Measurements from ENCODE around the gene INTS11. TPM values are rescaled to one million over a fixed set of nuclear protein-coding genes. Genes with fewer than 3 reads are reported as not detected.

Gene INTS11
- total RNA-seq, 1 donor from 2014 or later = 84.8 TPM

DNA sequence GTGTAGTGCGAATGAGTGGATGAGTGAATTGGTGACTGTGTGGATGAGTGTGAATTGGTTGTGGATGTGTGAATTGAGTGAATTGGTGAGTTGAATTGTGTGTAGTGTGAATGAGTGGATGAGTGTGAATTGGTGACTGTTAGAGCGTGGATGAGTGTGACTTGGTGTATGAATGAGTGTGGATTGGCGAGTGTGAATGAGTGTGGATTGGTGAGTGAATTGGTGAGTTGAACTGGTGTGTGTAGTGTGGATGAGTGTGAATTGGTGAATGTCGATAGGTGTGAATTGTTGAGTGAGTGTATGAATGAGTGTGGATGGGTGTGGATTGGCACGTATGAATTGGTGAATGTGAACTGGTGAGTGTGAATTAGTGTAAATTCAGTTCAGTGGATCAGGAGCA is 42.9 kb upstream of the INTS11 start:
- no peaks in the 10 kb centered on the region for H3K27me3 Mint-ChIP-seq (ENCODE audit: low read depth, unreplicated experiment)
- peaks cover 8% of the 10 kb centered on the region for H3K9me3 ChIP-seq (ENCODE audit: insufficient read depth, low read depth, low read length)
- H4K20me1 ChIP-seq (ENCODE audit: insufficient read depth, low read length) = peaks cover 11% of the 10 kb centered on the region
- H3K27me3 ChIP-seq (ENCODE audit: insufficient read depth, low read length) = no peaks in the 10 kb centered on the region
- peaks cover 10% of the 10 kb centered on the region for H3K79me2 ChIP-seq (ENCODE audit: insufficient read depth, low read length)
- no peak overlapping the region for H2AFZ ChIP-seq (ENCODE audit: low read depth, low read length)
- peaks cover 6% of the 10 kb centered on the region for H3K4me1 ChIP-seq (ENCODE audit: insufficient read depth, low read length)
- peak; percentile 17 for DNase-seq (ENCODE audit: low read depth)
- no peak overlapping the region for H3K27ac ChIP-seq (ENCODE audit: low read depth, low read length)
- H3K4me1 Mint-ChIP-seq (ENCODE audit: low read depth, unreplicated experiment) = peaks cover 2% of the 10 kb centered on the region
- no peak for FAIRE-seq
- H3K36me3 ChIP-seq (ENCODE audit: insufficient read depth, low read length) = no peaks in the 10 kb centered on the region
- no peak overlapping the region for H3K4me2 ChIP-seq (ENCODE audit: low read length)
- H3K36me3 Mint-ChIP-seq (ENCODE audit: low read depth, unreplicated experiment) = peaks cover 1% of the 10 kb centered on the region
- H3K27ac Mint-ChIP-seq (ENCODE audit: unreplicated experiment) = no peak overlapping the region
- no peak overlapping the region for H3K9ac ChIP-seq (ENCODE audit: low read length)
- H3K9me3 Mint-ChIP-seq (ENCODE audit: unreplicated experiment) = no peaks in the 10 kb centered on the region
- H3K4me3 Mint-ChIP-seq (ENCODE audit: unreplicated experiment) = no peak overlapping the region
- H3K4me3 ChIP-seq (ENCODE audit: insufficient read depth, low read depth, low read length) = no peak overlapping the region
- TF ChIP-seq EZH2 (IDR thresholded peaks at IDR 0.05; ENCODE audit: insufficient read depth, low read length) (no peak), CTCF (IDR thresholded peaks at IDR 0.05; ENCODE audit: insufficient read depth, low read depth, low read length) (no peak)

- no peak overlapping the region for H2AFZ ChIP-seq (ENCODE audit: low read depth, low read length)
- FAIRE-seq = no peak
- no peaks in the 10 kb centered on the region for H3K27me3 Mint-ChIP-seq (ENCODE audit: low read depth, unreplicated experiment)
- no peaks in the 10 kb centered on the region for H3K27me3 ChIP-seq (ENCODE audit: insufficient read depth, low read length)
- H3K4me1 Mint-ChIP-seq (ENCODE audit: low read depth, unreplicated experiment) = peaks cover 4% of the 10 kb centered on the region
- no peak overlapping the region for H3K4me3 ChIP-seq (ENCODE audit: insufficient read depth, low read depth, low read length)
- peaks cover 9% of the 10 kb centered on the region for H3K4me1 ChIP-seq (ENCODE audit: insufficient read depth, low read length)
- peaks cover 4% of the 10 kb centered on the region for H3K36me3 Mint-ChIP-seq (ENCODE audit: low read depth, unreplicated experiment)
- no peak overlapping the region for H3K27ac ChIP-seq (ENCODE audit: low read depth, low read length)
- H3K9me3 ChIP-seq (ENCODE audit: insufficient read depth, low read depth, low read length) = peaks cover 8% of the 10 kb centered on the region
- TF ChIP-seq CTCF (IDR thresholded peaks at IDR 0.05; ENCODE audit: insufficient read depth, low read depth, low read length) (no peak), EZH2 (IDR thresholded peaks at IDR 0.05; ENCODE audit: insufficient read depth, low read length) (no peak)
- H3K9ac ChIP-seq (ENCODE audit: low read length) = no peak overlapping the region
- no peak overlapping the region for H3K27ac Mint-ChIP-seq (ENCODE audit: unreplicated experiment)
- H3K4me2 ChIP-seq (ENCODE audit: low read length) = no peak overlapping the region
- H4K20me1 ChIP-seq (ENCODE audit: insufficient read depth, low read length) = peaks cover 5% of the 10 kb centered on the region
- peak; percentile 14 for DNase-seq (ENCODE audit: low read depth)
- H3K9me3 Mint-ChIP-seq (ENCODE audit: unreplicated experiment) = no peaks in the 10 kb centered on the region
- H3K36me3 ChIP-seq (ENCODE audit: insufficient read depth, low read length) = no peaks in the 10 kb centered on the region
- H3K4me3 Mint-ChIP-seq (ENCODE audit: unreplicated experiment) = no peak overlapping the region
- peaks cover 4% of the 10 kb centered on the region for H3K79me2 ChIP-seq (ENCODE audit: insufficient read depth, low read length)
Observed at GRCh38 chr1:1366699-1367066, 42.2 kb upstream of the INTS11 start.

DNA sequence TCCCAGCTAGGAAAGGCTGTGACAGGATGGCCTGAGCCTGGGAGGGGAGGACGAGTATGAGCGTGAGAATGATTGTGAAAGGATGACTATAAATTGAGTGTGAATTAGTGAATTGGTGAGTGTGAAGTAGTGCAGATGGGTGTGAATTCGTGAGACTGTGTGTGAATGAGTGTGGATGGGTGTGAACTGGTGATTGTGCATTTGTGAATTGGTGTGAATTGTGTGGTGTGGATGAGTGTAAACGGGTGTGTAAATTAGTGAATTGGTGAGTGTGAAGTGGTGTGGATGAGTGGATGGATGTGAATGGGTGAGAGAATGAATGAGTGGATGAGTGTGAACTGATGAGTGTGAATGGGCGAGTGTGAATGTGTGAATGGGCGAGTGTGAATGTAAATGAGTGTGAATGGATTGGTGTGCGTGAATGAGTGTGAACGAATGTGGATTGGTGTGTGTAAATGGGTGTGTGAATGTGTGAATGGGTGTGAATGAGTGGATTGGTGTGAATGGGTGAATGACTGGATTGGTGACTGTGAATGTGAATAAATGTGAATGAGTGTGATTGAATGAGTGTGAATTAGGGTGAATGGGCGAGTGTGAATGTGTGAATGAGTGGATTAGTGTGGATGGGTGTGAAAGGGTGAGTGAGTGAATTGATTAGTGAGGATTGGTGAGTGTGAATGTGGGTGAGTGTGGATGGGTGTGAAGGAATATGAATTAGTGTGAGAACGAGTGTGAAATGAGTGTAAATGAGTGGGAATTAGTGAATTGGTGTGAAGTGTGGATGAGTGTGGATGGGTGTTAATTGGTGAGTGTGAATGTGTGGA is 41.6 kb upstream of the INTS11 start:
- Mint-ChIP-seq H3K27me3 (ENCODE audit: low read depth, unreplicated experiment) (no peaks in the 10 kb centered on the region), H3K4me3 (ENCODE audit: unreplicated experiment) (no peak overlapping the region), H3K27ac (ENCODE audit: unreplicated experiment) (no peak overlapping the region), H3K4me1 (ENCODE audit: low read depth, unreplicated experiment) (peaks cover 4% of the 10 kb centered on the region), H3K36me3 (ENCODE audit: low read depth, unreplicated experiment) (peaks cover 4% of the 10 kb centered on the region), H3K9me3 (ENCODE audit: unreplicated experiment) (no peaks in the 10 kb centered on the region)
- Histone ChIP-seq H3K4me3 (ENCODE audit: insufficient read depth, low read depth, low read length) (no peak overlapping the region), H3K36me3 (ENCODE audit: insufficient read depth, low read length) (no peaks in the 10 kb centered on the region), H3K9me3 (ENCODE audit: insufficient read depth, low read depth, low read length) (peaks cover 8% of the 10 kb centered on the region), H3K4me1 (ENCODE audit: insufficient read depth, low read length) (peaks cover 12% of the 10 kb centered on the region), H3K79me2 (ENCODE audit: insufficient read depth, low read length) (no peaks in the 10 kb centered on the region), H3K4me2 (ENCODE audit: low read length) (no peak overlapping the region), H3K27me3 (ENCODE audit: insufficient read depth, low read length) (no peaks in the 10 kb centered on the region), H3K27ac (ENCODE audit: low read depth, low read length) (no peak overlapping the region), H3K9ac (ENCODE audit: low read length) (no peak overlapping the region), H2AFZ (ENCODE audit: low read depth, low read length) (no peak overlapping the region), H4K20me1 (ENCODE audit: insufficient read depth, low read length) (no peaks in the 10 kb centered on the region)
- FAIRE-seq (peak; percentile 5), DNase-seq (ENCODE audit: low read depth) (no peak)
- TF ChIP-seq CTCF (IDR thresholded peaks at IDR 0.05; ENCODE audit: insufficient read depth, low read depth, low read length) = no peak
- no peak for TF ChIP-seq EZH2 (IDR thresholded peaks at IDR 0.05; ENCODE audit: insufficient read depth, low read length)

Data from astrocyte (in vitro differentiated cells and primary cell).